Fibroblast of lung (primary cell): ENCODE data around the gene NAV3.

Experiments
- EZH2 ChIP-seq: IDR thresholded peaks from 2 replicates; pipeline ENCODE4 v1.5.1; 2012; ENCODE audit warnings: low read length, control low read depth, mild to moderate bottlenecking; ENCODE audit errors: missing control alignments
- TF ChIP-seq, protein P1 (sequence below), 2 donors: IDR thresholded peaks in 1 of 2; conservative IDR thresholded peaks in 1 of 2; 1 replicate in 1 of 2; 2 replicates in 1 of 2; pipeline ENCODE4 v1.5.1; 2011 to 2012; ENCODE audit warnings: low read length in 2 of 2, control low read depth in 1 of 2, inconsistent platforms in 1 of 2, low read depth in 1 of 2, mild to moderate bottlenecking in 1 of 2

DNA sequence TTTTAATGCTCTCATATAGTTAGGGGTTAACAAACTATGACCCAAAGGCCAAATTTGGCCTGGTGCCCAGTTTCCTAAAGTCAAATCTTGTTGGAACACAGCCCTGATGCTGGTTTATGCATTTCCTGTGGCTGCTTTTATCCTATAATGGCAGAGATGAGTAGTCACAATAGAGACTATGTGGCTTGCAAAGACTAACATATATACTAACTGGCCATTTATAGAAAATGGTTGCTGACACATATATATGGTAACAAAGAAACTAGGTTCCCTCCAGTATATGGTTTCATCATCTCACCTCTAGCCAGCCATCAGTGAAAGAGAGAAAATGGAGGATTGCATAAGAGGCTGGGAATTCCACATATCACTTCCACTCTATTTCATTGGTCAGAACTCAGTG lies 10.8 kb downstream of the NAV3 start:
- TF ChIP-seq, protein P1, sequence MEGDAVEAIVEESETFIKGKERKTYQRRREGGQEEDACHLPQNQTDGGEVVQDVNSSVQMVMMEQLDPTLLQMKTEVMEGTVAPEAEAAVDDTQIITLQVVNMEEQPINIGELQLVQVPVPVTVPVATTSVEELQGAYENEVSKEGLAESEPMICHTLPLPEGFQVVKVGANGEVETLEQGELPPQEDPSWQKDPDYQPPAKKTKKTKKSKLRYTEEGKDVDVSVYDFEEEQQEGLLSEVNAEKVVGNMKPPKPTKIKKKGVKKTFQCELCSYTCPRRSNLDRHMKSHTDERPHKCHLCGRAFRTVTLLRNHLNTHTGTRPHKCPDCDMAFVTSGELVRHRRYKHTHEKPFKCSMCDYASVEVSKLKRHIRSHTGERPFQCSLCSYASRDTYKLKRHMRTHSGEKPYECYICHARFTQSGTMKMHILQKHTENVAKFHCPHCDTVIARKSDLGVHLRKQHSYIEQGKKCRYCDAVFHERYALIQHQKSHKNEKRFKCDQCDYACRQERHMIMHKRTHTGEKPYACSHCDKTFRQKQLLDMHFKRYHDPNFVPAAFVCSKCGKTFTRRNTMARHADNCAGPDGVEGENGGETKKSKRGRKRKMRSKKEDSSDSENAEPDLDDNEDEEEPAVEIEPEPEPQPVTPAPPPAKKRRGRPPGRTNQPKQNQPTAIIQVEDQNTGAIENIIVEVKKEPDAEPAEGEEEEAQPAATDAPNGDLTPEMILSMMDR (conservative IDR thresholded peaks at IDR 0.05 in 1 of 2, IDR thresholded peaks at IDR 0.05 in 1 of 2; ENCODE audit: low read depth in 1 of 2, low read length in 2 of 2), result no peak
- no peak for TF ChIP-seq EZH2
